PFSK-1 (cell line): ENCODE data around the gene COL6A2.

ENCODE experiments used
- FOXP2 ChIP-seq: optimal IDR thresholded peaks from 2 replicates; pipeline ENCODE3; 2011; ENCODE audit warnings: borderline replicate concordance, control low read depth, inconsistent platforms; ENCODE audit not compliant: insufficient read depth; ENCODE audit errors: extremely low read length, extremely low read depth
- POLR2AphosphoS5 ChIP-seq: IDR thresholded peaks from 2 replicates; pipeline ENCODE4 v1.6.1; 2012; ENCODE audit warnings: low read depth, mild to moderate bottlenecking, control low read depth, low read length, moderate library complexity
- SIN3A ChIP-seq: IDR thresholded peaks from 2 replicates; pipeline ENCODE4 v1.6.1; 2012; ENCODE audit warnings: mild to moderate bottlenecking, low read length, moderate library complexity, borderline replicate concordance; ENCODE audit not compliant: insufficient read depth
- TAF1 ChIP-seq: IDR thresholded peaks from 2 replicates; pipeline ENCODE4 v1.6.1; 2012; ENCODE audit warnings: low read length, control low read depth, borderline replicate concordance; ENCODE audit not compliant: insufficient read depth
- TF ChIP-seq, protein P1 (sequence below), 2 experiments: IDR thresholded peaks; 2 replicates each; pipeline versions ENCODE4 v1.6.1 to v1.8.0; 2011 to 2012; ENCODE audit warnings: low read depth in 2 of 2, low read length in 2 of 2, control low read depth in 1 of 2, inconsistent platforms in 1 of 2, mild to moderate bottlenecking in 1 of 2, moderate library complexity in 1 of 2; ENCODE audit not compliant: insufficient read depth in 1 of 2

The COL6A2 gene

DNA sequence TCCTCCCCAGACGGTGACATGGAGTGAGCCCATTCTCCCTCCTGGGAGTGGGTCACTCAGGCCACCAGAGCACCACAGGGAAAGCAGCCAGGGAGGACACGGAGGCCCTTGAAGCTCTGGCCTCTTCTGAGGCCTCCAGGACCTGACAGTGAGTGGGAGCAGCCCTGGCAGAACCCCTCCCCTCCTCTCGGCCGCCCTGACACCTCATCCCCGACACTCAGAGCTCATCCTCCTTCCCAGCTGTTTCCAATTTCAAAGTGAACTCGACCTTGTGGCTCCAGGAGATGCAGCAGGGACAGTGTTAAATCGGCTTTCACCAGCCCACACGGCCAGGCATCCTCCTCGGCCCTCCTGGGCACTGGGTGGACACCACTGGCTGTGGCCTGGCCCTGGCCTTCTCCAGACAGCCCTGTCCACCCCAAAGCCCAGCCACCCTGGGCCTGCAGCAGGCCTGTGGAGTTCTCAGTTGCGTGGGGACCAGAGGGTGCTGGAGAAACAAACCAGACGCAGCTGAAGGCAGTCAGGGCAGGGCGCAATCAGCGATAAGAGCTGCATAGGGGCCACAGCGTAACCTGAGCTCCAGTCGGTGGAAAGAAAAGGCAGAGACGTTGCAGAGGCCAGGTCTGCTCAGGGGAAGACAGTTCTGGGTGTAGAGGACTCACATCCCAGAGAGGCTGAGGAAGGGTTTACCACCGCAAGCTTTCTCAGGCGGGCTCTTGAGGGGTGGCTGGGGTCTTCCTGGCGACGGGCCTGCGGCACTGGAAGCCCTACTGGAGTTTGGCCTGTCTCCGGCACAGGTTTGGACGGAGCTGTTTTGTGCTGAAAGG is 30.4 kb downstream of the COL6A2 start:
- no peak for TF ChIP-seq POLR2AphosphoS5
- no peak for TF ChIP-seq TAF1
- no peak for TF ChIP-seq FOXP2
- TF ChIP-seq SIN3A: no peak
- TF ChIP-seq, protein P1, sequence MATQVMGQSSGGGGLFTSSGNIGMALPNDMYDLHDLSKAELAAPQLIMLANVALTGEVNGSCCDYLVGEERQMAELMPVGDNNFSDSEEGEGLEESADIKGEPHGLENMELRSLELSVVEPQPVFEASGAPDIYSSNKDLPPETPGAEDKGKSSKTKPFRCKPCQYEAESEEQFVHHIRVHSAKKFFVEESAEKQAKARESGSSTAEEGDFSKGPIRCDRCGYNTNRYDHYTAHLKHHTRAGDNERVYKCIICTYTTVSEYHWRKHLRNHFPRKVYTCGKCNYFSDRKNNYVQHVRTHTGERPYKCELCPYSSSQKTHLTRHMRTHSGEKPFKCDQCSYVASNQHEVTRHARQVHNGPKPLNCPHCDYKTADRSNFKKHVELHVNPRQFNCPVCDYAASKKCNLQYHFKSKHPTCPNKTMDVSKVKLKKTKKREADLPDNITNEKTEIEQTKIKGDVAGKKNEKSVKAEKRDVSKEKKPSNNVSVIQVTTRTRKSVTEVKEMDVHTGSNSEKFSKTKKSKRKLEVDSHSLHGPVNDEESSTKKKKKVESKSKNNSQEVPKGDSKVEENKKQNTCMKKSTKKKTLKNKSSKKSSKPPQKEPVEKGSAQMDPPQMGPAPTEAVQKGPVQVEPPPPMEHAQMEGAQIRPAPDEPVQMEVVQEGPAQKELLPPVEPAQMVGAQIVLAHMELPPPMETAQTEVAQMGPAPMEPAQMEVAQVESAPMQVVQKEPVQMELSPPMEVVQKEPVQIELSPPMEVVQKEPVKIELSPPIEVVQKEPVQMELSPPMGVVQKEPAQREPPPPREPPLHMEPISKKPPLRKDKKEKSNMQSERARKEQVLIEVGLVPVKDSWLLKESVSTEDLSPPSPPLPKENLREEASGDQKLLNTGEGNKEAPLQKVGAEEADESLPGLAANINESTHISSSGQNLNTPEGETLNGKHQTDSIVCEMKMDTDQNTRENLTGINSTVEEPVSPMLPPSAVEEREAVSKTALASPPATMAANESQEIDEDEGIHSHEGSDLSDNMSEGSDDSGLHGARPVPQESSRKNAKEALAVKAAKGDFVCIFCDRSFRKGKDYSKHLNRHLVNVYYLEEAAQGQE (IDR thresholded peaks at IDR 0.05; ENCODE audit: insufficient read depth in 1 of 2, low read depth in 2 of 2, low read length in 2 of 2): no peak

DNA sequence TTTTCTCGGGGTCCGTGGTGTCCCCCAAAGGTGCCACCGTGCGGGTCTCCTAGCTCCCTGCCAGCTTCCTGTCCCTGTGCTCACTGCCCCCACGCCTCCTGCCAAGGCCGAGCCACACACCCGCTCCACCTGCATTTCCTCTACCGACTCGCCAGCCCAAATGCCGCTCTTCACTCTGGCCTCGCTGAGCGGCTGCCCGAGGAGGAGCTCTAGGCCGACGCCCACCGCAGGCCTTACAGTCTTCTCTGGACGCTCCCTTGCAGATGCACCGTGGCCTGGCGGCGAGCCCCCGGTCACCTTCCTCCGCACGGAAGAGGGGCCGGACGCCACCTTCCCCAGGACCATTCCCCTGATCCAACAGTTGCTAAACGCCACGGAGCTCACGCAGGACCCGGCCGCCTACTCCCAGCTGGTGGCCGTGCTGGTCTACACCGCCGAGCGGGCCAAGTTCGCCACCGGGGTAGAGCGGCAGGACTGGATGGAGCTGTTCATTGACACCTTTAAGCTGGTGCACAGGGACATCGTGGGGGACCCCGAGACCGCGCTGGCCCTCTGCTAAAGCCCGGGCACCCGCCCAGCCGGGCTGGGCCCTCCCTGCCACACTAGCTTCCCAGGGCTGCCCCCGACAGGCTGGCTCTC is 31.1 kb downstream of the COL6A2 start:
- TF ChIP-seq TAF1 (no peak), FOXP2 (no peak), POLR2AphosphoS5 (no peak), SIN3A (no peak)
- TF ChIP-seq, protein P1 (IDR thresholded peaks at IDR 0.05; ENCODE audit: insufficient read depth in 1 of 2, low read depth in 2 of 2, low read length in 2 of 2): no peak

DNA sequence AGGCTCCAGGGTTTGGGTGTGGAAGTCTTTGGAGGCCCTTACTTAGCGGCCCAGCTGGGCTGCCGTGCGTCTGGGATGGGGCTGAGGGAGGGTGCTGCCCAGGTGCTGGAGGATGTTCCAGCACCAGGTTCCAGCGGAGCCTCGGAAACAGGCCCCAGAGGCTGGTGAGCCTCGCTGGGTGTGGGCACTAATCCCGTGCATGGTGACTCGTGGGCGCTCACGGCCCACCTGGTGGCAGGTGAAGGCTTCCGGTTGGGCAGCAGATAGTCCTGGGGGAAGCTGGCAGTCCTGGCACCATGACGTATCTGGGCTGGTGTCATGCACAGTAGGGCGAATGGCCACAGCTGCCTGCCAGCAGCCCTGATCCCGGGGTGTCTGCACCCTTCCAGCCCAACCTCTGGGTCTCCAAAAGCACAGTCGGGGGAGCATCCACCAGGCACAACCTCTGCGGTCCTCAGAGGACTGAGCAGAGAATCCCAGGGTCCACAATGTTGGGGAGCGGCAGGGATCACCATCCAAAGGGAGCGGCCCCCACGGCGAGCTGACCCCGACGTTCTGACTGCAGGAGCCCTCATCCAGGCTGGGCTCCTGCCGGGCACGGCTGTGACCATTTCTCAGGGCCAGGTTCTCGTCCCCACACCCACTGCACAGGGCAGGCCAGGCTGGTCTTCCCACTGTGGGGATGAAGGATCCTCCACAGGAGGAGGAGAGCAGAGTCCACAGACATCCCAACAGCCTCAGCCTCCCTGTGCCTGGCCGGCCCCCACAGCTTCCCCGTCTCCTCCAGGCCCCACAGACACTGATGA is 32.1 kb downstream of the COL6A2 start:
- TF ChIP-seq, protein P1 (IDR thresholded peaks at IDR 0.05; ENCODE audit: insufficient read depth in 1 of 2, low read depth in 2 of 2, low read length in 2 of 2): no peak
- TF ChIP-seq POLR2AphosphoS5 (no peak), TAF1 (no peak), SIN3A (no peak), FOXP2 (no peak)

DNA sequence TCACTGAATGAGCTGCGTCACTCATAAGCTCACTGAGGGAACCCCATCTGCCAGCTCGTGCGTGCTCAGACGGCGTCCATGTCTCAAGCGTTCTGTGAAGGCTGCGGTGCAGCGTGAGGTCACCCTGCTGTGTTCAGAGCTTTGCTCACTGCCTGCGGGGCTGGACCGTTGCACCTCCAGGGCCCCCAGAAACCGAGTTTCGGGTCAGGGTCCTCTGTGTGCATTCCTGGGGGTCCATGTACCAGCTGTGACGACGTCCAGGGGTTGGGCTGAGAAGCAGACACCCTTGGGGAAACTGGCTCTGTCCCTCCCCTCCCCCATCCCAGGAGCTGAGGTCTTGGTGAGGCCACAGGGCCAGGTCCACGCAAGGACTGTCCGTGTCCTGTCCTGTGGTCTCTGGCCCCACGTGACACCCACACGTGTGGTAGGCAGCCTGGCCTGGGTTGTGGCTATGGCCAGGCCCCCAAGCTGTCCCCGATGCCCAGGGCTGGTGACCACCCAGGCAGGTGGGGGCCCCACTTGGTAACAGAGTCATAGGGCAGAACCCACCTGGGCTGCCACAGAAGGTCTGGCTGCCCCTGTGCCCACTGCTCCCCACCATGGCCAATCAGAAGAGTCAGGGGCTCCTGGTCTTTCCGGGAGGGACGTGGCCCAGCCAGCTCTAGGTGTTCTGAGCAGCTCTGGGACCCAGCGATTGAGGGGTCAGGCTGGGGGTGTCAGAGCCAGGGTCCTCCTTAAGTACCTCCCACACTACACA is 33.1 kb downstream of the COL6A2 start:
- 0 out of 2 replicates have a peak, but pooled peaks have one; percentile 18 for TF ChIP-seq POLR2AphosphoS5
- TF ChIP-seq SIN3A: no peak

DNA sequence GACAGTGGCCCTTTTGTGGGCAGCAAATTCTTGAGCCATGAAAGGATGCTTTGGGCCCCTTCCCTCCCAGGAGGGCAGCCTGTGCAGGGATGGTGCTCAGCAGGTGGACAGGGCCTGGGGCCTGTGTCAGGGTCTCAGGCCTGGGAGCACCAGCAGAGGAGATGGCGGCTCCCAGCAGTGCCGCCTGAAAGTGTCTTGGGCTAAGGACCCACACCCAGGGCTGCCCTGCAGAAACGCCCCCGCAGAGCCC is 33.6 kb downstream of the COL6A2 start:
- TF ChIP-seq FOXP2: no peak
- no peak for TF ChIP-seq SIN3A
- no peak for TF ChIP-seq TAF1
- no peak for TF ChIP-seq POLR2AphosphoS5
